HL-60 (cell line): ENCODE data around the gene EXOSC5.
"Not testable (repeated sequence)": the region's sequence is repeated elsewhere in the genome, so short reads cannot be mapped to it uniquely, and the experiment has no call there.

Experiments used
- POLR2AphosphoS5 ChIP-seq: IDR thresholded peaks from 2 replicates; pipeline ENCODE4 v1.6.1; 2012; ENCODE audit warnings: low read depth
- TF ChIP-seq, protein P1 (sequence below): IDR thresholded peaks from one replicate; pipeline ENCODE4 v1.5.1; 2011; ENCODE audit warnings: low read length, control low read depth, inconsistent platforms; ENCODE audit not compliant: insufficient read depth

DNA sequence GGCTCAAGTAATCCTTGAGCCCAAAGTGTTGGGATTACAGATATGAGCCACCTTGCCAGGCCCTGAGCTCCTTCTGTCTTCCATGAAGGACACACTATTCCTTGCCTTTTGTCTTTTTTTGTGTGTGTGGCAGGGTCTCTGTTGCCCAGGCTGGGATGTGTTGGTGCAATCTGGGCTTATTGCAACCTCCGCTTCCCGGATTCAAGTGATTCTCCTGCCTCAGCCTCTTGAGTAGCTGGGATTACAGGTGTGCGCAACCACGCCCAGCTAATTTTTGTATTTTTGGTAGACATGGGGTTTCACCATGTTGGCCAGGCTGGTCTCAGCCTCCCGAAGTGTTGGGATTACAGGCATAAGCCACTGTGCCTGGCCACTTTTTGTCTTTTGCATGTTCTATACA lies 11.7 kb upstream of the EXOSC5 start:
- TF ChIP-seq, protein P1, sequence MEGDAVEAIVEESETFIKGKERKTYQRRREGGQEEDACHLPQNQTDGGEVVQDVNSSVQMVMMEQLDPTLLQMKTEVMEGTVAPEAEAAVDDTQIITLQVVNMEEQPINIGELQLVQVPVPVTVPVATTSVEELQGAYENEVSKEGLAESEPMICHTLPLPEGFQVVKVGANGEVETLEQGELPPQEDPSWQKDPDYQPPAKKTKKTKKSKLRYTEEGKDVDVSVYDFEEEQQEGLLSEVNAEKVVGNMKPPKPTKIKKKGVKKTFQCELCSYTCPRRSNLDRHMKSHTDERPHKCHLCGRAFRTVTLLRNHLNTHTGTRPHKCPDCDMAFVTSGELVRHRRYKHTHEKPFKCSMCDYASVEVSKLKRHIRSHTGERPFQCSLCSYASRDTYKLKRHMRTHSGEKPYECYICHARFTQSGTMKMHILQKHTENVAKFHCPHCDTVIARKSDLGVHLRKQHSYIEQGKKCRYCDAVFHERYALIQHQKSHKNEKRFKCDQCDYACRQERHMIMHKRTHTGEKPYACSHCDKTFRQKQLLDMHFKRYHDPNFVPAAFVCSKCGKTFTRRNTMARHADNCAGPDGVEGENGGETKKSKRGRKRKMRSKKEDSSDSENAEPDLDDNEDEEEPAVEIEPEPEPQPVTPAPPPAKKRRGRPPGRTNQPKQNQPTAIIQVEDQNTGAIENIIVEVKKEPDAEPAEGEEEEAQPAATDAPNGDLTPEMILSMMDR: not testable (repeated sequence)
- not testable (repeated sequence) for TF ChIP-seq POLR2AphosphoS5
